Measurements from ENCODE around the gene CAPN10.

Gene CAPN10

DNA sequence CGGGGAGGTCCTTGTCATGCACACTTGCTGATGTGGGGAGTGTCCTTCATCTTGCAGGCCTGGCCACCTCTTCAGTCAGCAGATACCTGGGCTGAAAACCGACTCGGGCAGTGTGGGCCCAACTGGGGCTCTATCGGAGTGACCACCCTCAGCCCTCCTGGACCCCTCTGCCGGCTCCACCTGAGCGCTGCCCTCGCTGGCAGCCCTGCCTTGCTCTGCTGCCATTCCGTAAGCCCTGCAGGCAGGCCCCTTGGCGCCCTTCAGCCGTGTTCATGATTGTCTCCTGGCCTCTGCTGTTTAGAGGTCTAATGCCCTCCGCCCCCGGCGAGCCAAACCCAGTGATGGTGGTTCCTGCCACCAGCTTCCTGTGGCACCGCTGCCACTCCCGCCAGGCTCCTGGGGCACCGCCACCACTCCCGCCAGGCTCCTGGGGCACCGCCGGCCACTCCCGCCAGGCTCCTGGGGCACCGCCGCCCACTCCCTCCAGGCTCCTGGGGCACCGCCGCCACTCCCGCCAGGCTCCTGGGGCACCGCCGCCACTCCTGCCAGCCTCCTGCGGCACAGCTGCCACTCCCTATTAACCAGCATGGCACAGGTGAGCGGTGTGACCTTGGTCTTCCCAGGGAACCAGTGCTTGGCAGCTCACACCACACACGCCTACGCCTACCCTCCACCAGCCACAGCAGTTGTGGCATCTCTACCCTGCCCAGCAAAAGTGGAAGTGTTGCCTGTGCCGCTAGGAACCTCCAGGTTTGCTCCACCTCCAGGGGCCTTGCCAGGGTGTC lies 15.9 kb downstream of the CAPN10 start:
- no peak overlapping the region for H3K4me3 ChIP-seq (ENCODE audit: insufficient read length, low read depth)
- DNase-seq (ENCODE audit: low read depth, low spot score), result no peak
- no peaks in the 10 kb centered on the region for H3K27me3 ChIP-seq (ENCODE audit: insufficient read depth, insufficient read length)
- no peaks in the 10 kb centered on the region for H3K9me3 ChIP-seq (ENCODE audit: insufficient read depth, low read length)
- H3K9ac ChIP-seq (ENCODE audit: insufficient read length, low read depth), result no peak overlapping the region
- H3K36me3 ChIP-seq (ENCODE audit: insufficient read depth, insufficient read length, low read length), result peaks cover 39% of the 10 kb centered on the region
- peaks cover 3% of the 10 kb centered on the region for H3K4me1 ChIP-seq (ENCODE audit: insufficient read depth, insufficient read length)
- TF ChIP-seq ZNF274 (IDR thresholded peaks at IDR 0.05; ENCODE audit: low read depth, low read length) (no peak), YY1 (IDR thresholded peaks at IDR 0.05; ENCODE audit: insufficient read depth, insufficient read length) (no peak), SUZ12 (IDR thresholded peaks at IDR 0.05; ENCODE audit: extremely low read depth, insufficient read depth, insufficient read length) (no peak)

DNA sequence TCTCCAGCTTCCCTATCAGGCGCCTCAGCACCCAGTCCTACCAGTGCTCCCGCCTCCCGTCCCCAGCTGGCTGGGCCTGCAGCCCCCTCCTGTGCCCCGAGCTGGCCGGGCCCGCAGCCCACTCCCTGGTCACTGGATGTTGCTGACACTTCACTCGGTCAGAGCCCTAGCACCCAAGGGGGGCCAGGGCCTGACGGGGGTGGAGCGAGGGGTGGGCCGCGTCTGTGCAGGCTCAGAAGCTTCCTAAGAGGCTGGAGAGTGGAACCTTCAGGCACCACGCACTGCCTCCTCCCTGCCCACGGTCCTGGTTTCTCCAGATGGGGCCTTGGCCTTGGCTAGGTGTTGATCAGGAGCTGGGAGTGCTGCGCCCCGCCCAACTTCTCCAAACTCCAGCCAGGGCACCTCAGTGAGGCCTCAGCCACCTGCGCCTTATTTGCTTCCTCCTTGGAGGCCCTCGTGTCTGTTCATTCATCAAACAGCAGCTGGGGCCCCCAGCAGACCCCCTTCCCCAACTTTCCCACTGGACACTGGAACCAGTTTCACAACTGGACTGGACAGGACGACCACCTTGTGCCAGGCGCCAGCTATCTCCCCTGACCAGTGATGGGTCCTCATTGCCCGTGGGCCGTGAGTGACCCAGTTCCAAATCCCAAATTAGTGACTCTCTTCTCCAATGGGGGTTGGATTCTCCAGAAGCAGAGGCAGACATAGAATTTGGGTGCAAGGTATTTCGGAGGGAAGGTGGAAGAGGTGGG lies 16.7 kb downstream of the CAPN10 start:
- Histone ChIP-seq H3K4me1 (ENCODE audit: insufficient read depth, insufficient read length) (peaks cover 3% of the 10 kb centered on the region), H3K9ac (ENCODE audit: insufficient read length, low read depth) (no peak overlapping the region), H3K9me3 (ENCODE audit: insufficient read depth, low read length) (no peaks in the 10 kb centered on the region), H3K27me3 (ENCODE audit: insufficient read depth, insufficient read length) (no peaks in the 10 kb centered on the region), H3K4me3 (ENCODE audit: insufficient read length, low read depth) (no peak overlapping the region), H3K36me3 (ENCODE audit: insufficient read depth, insufficient read length, low read length) (peaks cover 32% of the 10 kb centered on the region)
- no peak for TF ChIP-seq ZNF274 (IDR thresholded peaks at IDR 0.05; ENCODE audit: low read depth, low read length)
- TF ChIP-seq YY1 (IDR thresholded peaks at IDR 0.05; ENCODE audit: insufficient read depth, insufficient read length), result no peak
- no peak for TF ChIP-seq SUZ12 (IDR thresholded peaks at IDR 0.05; ENCODE audit: extremely low read depth, insufficient read depth, insufficient read length)
- no peak for DNase-seq (ENCODE audit: low read depth, low spot score)

DNA sequence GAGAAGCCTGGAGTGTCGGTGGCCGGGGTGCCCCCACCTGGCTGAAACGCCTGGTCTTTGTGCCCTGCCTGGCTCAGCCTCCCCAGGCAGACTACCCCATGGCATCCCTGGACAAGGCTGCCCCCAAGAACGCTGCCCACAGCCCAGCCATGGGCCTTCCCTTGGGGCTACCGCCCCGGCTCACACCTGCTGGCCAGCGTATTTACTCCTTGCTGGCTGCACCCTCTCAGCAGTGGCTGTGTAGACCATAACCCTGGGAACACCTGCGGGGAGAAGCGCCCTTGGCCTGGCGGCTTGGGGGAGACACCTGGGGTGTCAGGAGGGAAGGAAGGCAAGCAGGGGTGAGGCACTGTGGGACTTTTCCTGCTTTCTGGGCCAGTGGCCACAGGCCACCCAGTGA lies 17.3 kb downstream of the CAPN10 start:
- Histone ChIP-seq H3K4me3 (ENCODE audit: insufficient read length, low read depth) (no peak overlapping the region), H3K9me3 (ENCODE audit: insufficient read depth, low read length) (no peaks in the 10 kb centered on the region), H3K9ac (ENCODE audit: insufficient read length, low read depth) (no peak overlapping the region), H3K4me1 (ENCODE audit: insufficient read depth, insufficient read length) (peaks cover 3% of the 10 kb centered on the region), H3K27me3 (ENCODE audit: insufficient read depth, insufficient read length) (no peaks in the 10 kb centered on the region), H3K36me3 (ENCODE audit: insufficient read depth, insufficient read length, low read length) (peaks cover 26% of the 10 kb centered on the region)
- DNase-seq (ENCODE audit: low read depth, low spot score), result no peak
- TF ChIP-seq ZNF274 (IDR thresholded peaks at IDR 0.05; ENCODE audit: low read depth, low read length) (no peak), SUZ12 (IDR thresholded peaks at IDR 0.05; ENCODE audit: extremely low read depth, insufficient read depth, insufficient read length) (no peak), YY1 (IDR thresholded peaks at IDR 0.05; ENCODE audit: insufficient read depth, insufficient read length) (no peak)

DNA sequence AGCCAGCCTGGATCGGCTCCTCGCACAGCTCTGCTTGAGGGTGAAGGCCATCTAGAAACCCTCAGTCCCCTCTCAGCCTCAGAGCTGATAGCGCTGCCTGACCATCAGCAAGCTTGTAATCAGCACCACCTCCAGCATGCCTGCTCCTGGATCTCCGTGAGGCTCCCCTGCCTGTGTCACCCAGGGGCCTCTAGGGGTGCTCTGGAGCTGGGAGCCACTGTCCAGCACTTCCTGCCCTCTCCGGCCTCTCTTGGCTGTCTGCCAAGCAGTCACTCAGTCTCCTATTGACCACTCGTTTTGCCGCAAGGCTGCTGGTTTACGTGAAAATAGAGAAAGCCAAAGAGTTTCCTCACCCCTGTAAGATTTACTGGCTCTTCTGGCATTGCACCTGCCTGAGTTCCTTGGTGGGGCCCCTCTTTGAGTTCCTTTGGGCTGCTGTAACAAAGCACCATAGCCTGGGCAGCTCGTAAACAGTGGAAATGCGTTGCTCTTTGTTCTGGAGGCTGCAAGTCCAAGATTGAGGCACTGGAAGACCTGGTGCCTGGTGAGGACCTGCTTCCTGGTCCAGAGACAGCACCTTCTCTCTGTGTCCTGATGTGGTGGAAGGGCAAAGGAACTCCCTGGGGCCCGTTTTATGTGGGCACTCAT lies 17.9 kb downstream of the CAPN10 start:
- no peak overlapping the region for H3K9ac ChIP-seq (ENCODE audit: insufficient read length, low read depth)
- H3K36me3 ChIP-seq (ENCODE audit: insufficient read depth, insufficient read length, low read length), result peaks cover 24% of the 10 kb centered on the region
- TF ChIP-seq ZNF274 (IDR thresholded peaks at IDR 0.05; ENCODE audit: low read depth, low read length), result no peak
- TF ChIP-seq YY1 (IDR thresholded peaks at IDR 0.05; ENCODE audit: insufficient read depth, insufficient read length), result no peak
- no peak for TF ChIP-seq SUZ12 (IDR thresholded peaks at IDR 0.05; ENCODE audit: extremely low read depth, insufficient read depth, insufficient read length)
- H3K4me3 ChIP-seq (ENCODE audit: insufficient read length, low read depth), result no peak overlapping the region
- no peaks in the 10 kb centered on the region for H3K27me3 ChIP-seq (ENCODE audit: insufficient read depth, insufficient read length)
- H3K4me1 ChIP-seq (ENCODE audit: insufficient read depth, insufficient read length), result peaks cover 3% of the 10 kb centered on the region
- DNase-seq (ENCODE audit: low read depth, low spot score), result no peak
- H3K9me3 ChIP-seq (ENCODE audit: insufficient read depth, low read length), result no peaks in the 10 kb centered on the region

DNA sequence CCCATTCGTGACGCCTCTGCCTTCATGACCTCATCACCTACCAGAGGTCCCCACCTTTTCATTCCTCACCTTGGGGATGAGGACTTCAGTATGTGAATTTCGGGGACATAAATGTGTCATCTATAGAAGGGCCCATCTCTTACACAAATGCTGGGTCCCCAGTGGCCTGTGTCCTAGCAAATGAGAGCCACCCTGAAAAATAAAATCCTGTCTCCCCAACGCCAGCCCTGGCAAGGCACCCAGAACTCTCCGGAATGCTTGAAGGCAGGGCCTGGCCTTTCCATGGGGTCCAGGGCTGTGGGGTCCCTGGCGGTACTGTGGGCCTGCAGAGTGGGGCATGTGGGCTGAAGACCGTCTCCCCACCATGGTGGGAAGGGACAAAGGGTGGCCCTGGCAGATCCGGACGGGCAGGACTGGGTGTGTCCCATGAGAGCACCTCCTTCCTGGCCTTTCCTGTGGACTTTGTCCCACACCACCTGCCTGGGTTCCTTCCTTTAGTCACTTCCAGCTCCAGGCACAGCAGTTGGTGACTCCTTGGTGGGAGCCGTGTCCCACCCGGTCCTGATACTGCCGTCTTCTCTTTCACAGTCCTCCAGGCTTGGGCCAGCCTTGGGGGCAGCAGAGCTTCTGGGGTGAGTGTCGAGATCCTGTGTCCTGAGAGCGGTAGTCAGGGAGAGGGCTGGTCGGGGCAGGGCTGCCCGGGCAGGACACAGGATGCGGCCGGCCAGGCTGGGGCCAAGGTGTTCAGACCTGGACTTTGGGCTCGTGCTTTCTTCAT lies 18.6 kb downstream of the CAPN10 start:
- Histone ChIP-seq H3K4me3 (ENCODE audit: insufficient read length, low read depth) (no peak overlapping the region), H3K4me1 (ENCODE audit: insufficient read depth, insufficient read length) (peaks cover 3% of the 10 kb centered on the region), H3K9me3 (ENCODE audit: insufficient read depth, low read length) (no peaks in the 10 kb centered on the region), H3K9ac (ENCODE audit: insufficient read length, low read depth) (no peak overlapping the region), H3K27me3 (ENCODE audit: insufficient read depth, insufficient read length) (no peaks in the 10 kb centered on the region), H3K36me3 (ENCODE audit: insufficient read depth, insufficient read length, low read length) (peaks cover 17% of the 10 kb centered on the region)
- no peak for DNase-seq (ENCODE audit: low read depth, low spot score)
- no peak for TF ChIP-seq ZNF274 (IDR thresholded peaks at IDR 0.05; ENCODE audit: low read depth, low read length)
- no peak for TF ChIP-seq SUZ12 (IDR thresholded peaks at IDR 0.05; ENCODE audit: extremely low read depth, insufficient read depth, insufficient read length)
- TF ChIP-seq YY1 (IDR thresholded peaks at IDR 0.05; ENCODE audit: insufficient read depth, insufficient read length), result no peak

DNA sequence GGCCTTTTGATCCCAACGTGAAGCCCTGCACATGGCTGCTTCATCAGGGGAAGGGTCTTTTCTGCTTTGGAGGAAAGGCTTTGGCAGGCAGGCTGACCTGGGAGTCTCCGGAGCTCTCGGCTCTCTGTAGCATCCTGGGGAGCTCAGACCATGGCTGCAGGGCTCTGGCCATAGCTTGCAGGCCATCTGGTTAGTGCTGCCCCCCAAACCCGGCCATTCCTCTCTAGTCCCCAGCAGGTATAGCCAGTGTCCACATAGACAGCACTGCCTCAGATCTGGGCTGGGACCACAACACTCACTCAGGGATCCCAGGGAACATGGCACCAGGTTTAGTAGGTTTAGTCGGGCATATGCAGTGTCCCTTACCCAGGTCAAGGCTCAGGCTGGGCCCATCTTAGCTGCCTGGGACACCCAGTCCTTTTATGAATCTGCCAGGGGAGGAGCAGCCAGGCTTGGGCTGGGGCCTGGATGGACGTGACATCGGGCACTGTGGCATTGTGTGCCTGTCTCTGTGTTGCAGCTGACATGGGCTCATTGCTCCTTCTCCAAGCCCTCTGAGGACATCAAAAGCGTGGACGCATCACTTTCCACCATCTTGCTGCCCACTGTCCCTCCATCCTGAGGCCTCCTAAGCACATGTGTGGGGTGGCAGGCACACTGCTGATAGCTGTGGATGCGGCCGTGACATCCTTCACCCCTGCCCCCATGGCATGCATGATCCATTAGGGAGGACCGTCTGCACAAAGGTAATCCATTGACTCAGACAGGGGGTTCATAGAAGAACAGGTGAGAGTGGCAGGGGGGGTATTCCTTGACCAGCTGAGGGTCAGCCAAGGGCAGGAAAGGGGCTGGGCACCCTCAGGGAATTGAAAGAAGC lies 19.6 kb downstream of the CAPN10 start:
- no peak for DNase-seq (ENCODE audit: low read depth, low spot score)
- Histone ChIP-seq H3K36me3 (ENCODE audit: insufficient read depth, insufficient read length, low read length) (peaks cover 8% of the 10 kb centered on the region), H3K4me1 (ENCODE audit: insufficient read depth, insufficient read length) (peaks cover 3% of the 10 kb centered on the region), H3K9me3 (ENCODE audit: insufficient read depth, low read length) (no peaks in the 10 kb centered on the region), H3K4me3 (ENCODE audit: insufficient read length, low read depth) (no peak overlapping the region), H3K9ac (ENCODE audit: insufficient read length, low read depth) (no peak overlapping the region), H3K27me3 (ENCODE audit: insufficient read depth, insufficient read length) (no peaks in the 10 kb centered on the region)
- TF ChIP-seq ZNF274 (IDR thresholded peaks at IDR 0.05; ENCODE audit: low read depth, low read length) (no peak), SUZ12 (IDR thresholded peaks at IDR 0.05; ENCODE audit: extremely low read depth, insufficient read depth, insufficient read length) (no peak), YY1 (IDR thresholded peaks at IDR 0.05; ENCODE audit: insufficient read depth, insufficient read length) (no peak)

Measured in NT2/D1 (cell line).